A549 (cell line): ENCODE data around the gene GSAP. TPM values are rescaled to one million over a fixed set of nuclear protein-coding genes. Genes with fewer than 3 reads are reported as not detected.
A peak's percentile ranks its signal among the peaks of the same experiment; 100 is the strongest.

Source experiments
- ATAC-seq, 2 experiments: fragments of 200-7000 bp in 1 of 2; fragments of >200 bp in 1 of 2; cut with Nextera tagmentation in 1 of 2; cut with Tn5 transposase in 1 of 2; 3 replicates each; pipeline versions ENCODE4 v1.8.0 to v1.9.1; 2018 to 2020; ENCODE audit warnings: mild to moderate bottlenecking in 1 of 2, moderate library complexity in 1 of 2
- CTCF ChIA-PET: fragments of 300-600 bp; sonication (Branson Sonifier 250); formaldehyde crosslinking; extraction: SDS; loops from one replicate; lab custom pipeline; 2021; ENCODE audit warnings: antibody characterized with exemption, inconsistent platforms; lab: Yijun Ruan, JAX
- POLR2A ChIA-PET: fragments of 350-600 bp; formaldehyde crosslinking; extraction: SDS; loops from one replicate; lab custom pipeline; 2021; ENCODE audit warnings: antibody characterized with exemption, inconsistent platforms; lab: Yijun Ruan, JAX
- DNase-seq, 2 experiments: peaks; one replicate each; pipeline versions ENCODE4 v3.0.0 to v3.0.0-alpha.2; 2011 to 2016; ENCODE audit warnings: low read depth in 1 of 2, low spot score in 1 of 2
- FAIRE-seq: peaks from 2 replicates; lab custom pipeline; 2011; peaks lifted over from hg19 to GRCh38; lab: Jason Lieb, UNC
- H3K27ac ChIP-seq, 2 experiments: fragments of >200 bp; sonication (Bioruptor Twin); formaldehyde crosslinking; 3 replicates each; pipeline ENCODE4 v1.5.1; 2016 to 2017
- H3K4me1 ChIP-seq: fragments of >200 bp; sonication (Bioruptor Twin); formaldehyde crosslinking; 3 replicates; pipeline ENCODE4 v1.6.1; 2016
- H3K4me2 ChIP-seq: fragments of >200 bp; sonication (Bioruptor Twin); formaldehyde crosslinking; 3 replicates; pipeline ENCODE4 v1.6.1; 2016
- H3K4me3 ChIP-seq: fragments of >200 bp; sonication (Bioruptor Twin); formaldehyde crosslinking; 3 replicates; pipeline ENCODE4 v1.5.1; 2016
- H3K9me3 ChIP-seq: fragments of >200 bp; sonication (Bioruptor Twin); formaldehyde crosslinking; 3 replicates; pipeline ENCODE4 v1.6.1; 2016
- BCL3 ChIP-seq: fragments of >200 bp; sonication (Bioruptor Twin); formaldehyde crosslinking; IDR thresholded peaks from 3 replicates; pipeline ENCODE4 v1.6.1; 2016
- CBX2 ChIP-seq: fragments of 200-600 bp; sonication (generic); IDR thresholded peaks from 2 replicates; pipeline ENCODE4 v1.6.1; 2016; ENCODE audit warnings: low read depth, mild to moderate bottlenecking, borderline replicate concordance
- EHF ChIP-seq: fragments of 250-450 bp; sonication (Bioruptor Pico); IDR thresholded peaks from 2 replicates; pipeline ENCODE4 v1.5.0; 2020; ENCODE audit warnings: mild to moderate bottlenecking
- EHMT2 ChIP-seq: fragments of 200-600 bp; sonication (generic); IDR thresholded peaks from 2 replicates; pipeline ENCODE4 v1.6.1; 2016; ENCODE audit warnings: antibody characterized with exemption, low read depth, mild to moderate bottlenecking, moderate library complexity
- EP300 ChIP-seq, 2 experiments: fragments of >200 bp; sonication (Bioruptor Twin); formaldehyde crosslinking; IDR thresholded peaks; 2 replicates in 1 of 2; 3 replicates in 1 of 2; pipeline ENCODE4 v1.6.1; 2016 to 2017
- ESRRA ChIP-seq: fragments of 150-350 bp; IDR thresholded peaks from 2 replicates; pipeline ENCODE4 v1.6.1; 2014; ENCODE audit warnings: mild to moderate bottlenecking, low read length, borderline replicate concordance
- FOSB ChIP-seq: fragments of 250-450 bp; sonication (Bioruptor Pico); IDR thresholded peaks from 2 replicates; pipeline ENCODE4 v1.5.0; 2020; ENCODE audit warnings: mild to moderate bottlenecking, moderate library complexity
- FOXS1 ChIP-seq: fragments of 250-450 bp; sonication (Bioruptor Pico); IDR thresholded peaks from 2 replicates; pipeline ENCODE4 v1.5.0; 2020; ENCODE audit warnings: mild to moderate bottlenecking, moderate library complexity
- GATA3 ChIP-seq: IDR thresholded peaks from 2 replicates; pipeline ENCODE4 v1.6.1; 2012; ENCODE audit warnings: borderline replicate concordance
- HDAC2 ChIP-seq: fragments of 200-600 bp; sonication (generic); IDR thresholded peaks from 2 replicates; pipeline ENCODE4 v1.6.1; 2016
- HEYL ChIP-seq: fragments of 250-450 bp; sonication (Bioruptor Pico); IDR thresholded peaks from 2 replicates; pipeline ENCODE4 v1.8.0; 2021; ENCODE audit warnings: mild to moderate bottlenecking, moderate library complexity
- HOXB13 ChIP-seq: fragments of 250-450 bp; sonication (Bioruptor Pico); IDR thresholded peaks from 2 replicates; pipeline ENCODE4 v1.5.0; 2020; ENCODE audit warnings: low read depth, mild to moderate bottlenecking, moderate library complexity
- HOXB5 ChIP-seq: fragments of 250-450 bp; sonication (Bioruptor Pico); IDR thresholded peaks from 2 replicates; pipeline ENCODE4 v1.5.0; 2020; ENCODE audit warnings: mild to moderate bottlenecking, moderate library complexity
- JUN ChIP-seq, 2 experiments: fragments of >200 bp; sonication (Bioruptor Twin); formaldehyde crosslinking; IDR thresholded peaks; 2 replicates in 1 of 2; 3 replicates in 1 of 2; pipeline ENCODE4 v1.6.1; 2016 to 2017
- JUNB ChIP-seq: fragments of >200 bp; sonication (Bioruptor Twin); formaldehyde crosslinking; IDR thresholded peaks from 2 replicates; pipeline ENCODE4 v1.6.1; 2016
- KDM1A ChIP-seq: fragments of 200-600 bp; sonication (generic); IDR thresholded peaks from 2 replicates; pipeline ENCODE4 v1.6.1; 2016; ENCODE audit warnings: low read depth, mild to moderate bottlenecking
- KDM5A ChIP-seq: fragments of 200-600 bp; sonication (generic); IDR thresholded peaks from 2 replicates; pipeline ENCODE4 v1.6.1; 2016; ENCODE audit warnings: antibody characterized with exemption, mild to moderate bottlenecking
- MAFK ChIP-seq: fragments of 450-650 bp; IDR thresholded peaks from 2 replicates; pipeline ENCODE4 v1.6.1; 2014; ENCODE audit not compliant: partially characterized antibody
- NFE2L2 ChIP-seq: fragments of 150-350 bp; conservative IDR thresholded peaks from 2 replicates; pipeline ENCODE4 v1.6.1; 2014; ENCODE audit warnings: low read length
- NR3C1 ChIP-seq: fragments of >200 bp; sonication (Bioruptor Twin); formaldehyde crosslinking; IDR thresholded peaks from 3 replicates; pipeline ENCODE4 v1.6.1; 2017
- PHF8 ChIP-seq: fragments of 200-600 bp; sonication (generic); IDR thresholded peaks from 2 replicates; pipeline ENCODE4 v1.6.1; 2016; ENCODE audit warnings: low read depth, mild to moderate bottlenecking, antibody characterized with exemption, moderate library complexity, borderline replicate concordance
- RAD21 ChIP-seq, 2 experiments: fragments of >200 bp in 1 of 2; sonication (Bioruptor Twin) in 1 of 2; formaldehyde crosslinking in 1 of 2; IDR thresholded peaks in 1 of 2; conservative IDR thresholded peaks in 1 of 2; 2 replicates in 1 of 2; 3 replicates in 1 of 2; pipeline ENCODE4 v1.6.1; 2012 to 2018; ENCODE audit warnings: inconsistent platforms in 1 of 2
- SREBF2 ChIP-seq: fragments of 450-650 bp; IDR thresholded peaks from 2 replicates; pipeline ENCODE4 v1.6.1; 2014; ENCODE audit warnings: mild to moderate bottlenecking, moderate library complexity
- TFCP2L1 ChIP-seq: fragments of 250-450 bp; sonication (Bioruptor Pico); IDR thresholded peaks from 2 replicates; pipeline ENCODE4 v1.5.0; 2021; ENCODE audit warnings: mild to moderate bottlenecking
- TP53 ChIP-seq: fragments of 250-450 bp; sonication (Bioruptor Pico); IDR thresholded peaks from 2 replicates; pipeline ENCODE4 v1.5.0; 2021; ENCODE audit warnings: mild to moderate bottlenecking, moderate library complexity
- USF2 ChIP-seq: fragments of 450-650 bp; IDR thresholded peaks from 2 replicates; pipeline ENCODE4 v1.6.1; 2014; ENCODE audit warnings: antibody characterized with exemption
- ZC3H11A ChIP-seq: fragments of 450-650 bp; IDR thresholded peaks from 2 replicates; pipeline ENCODE4 v1.6.1; 2014; ENCODE audit warnings: antibody characterized with exemption, mild to moderate bottlenecking
- ZFP36 ChIP-seq: fragments of 450-650 bp; IDR thresholded peaks from 2 replicates; pipeline ENCODE4 v1.6.1; 2014; ENCODE audit warnings: borderline replicate concordance; ENCODE audit not compliant: partially characterized antibody
- ZNF302 ChIP-seq: fragments of 250-450 bp; sonication (Bioruptor Pico); IDR thresholded peaks from 2 replicates; pipeline ENCODE4 v1.9.0; 2021; ENCODE audit warnings: inconsistent platforms, mild to moderate bottlenecking, moderate library complexity
- ZSCAN20 ChIP-seq: fragments of 250-450 bp; sonication (Bioruptor Pico); IDR thresholded peaks from 2 replicates; pipeline ENCODE4 v1.8.0; 2022; ENCODE audit warnings: mild to moderate bottlenecking, moderate library complexity
- WGBS: methylation state at CpG from one replicate; pipeline ENCODE4 v1.1.6; 2017; ENCODE audit errors: missing lambda C conversion rate; 5-methylcytosine and 5-hydroxymethylcytosine counted together
- polyA plus RNA-seq, 4 experiments: library from polyadenylated mRNA; depleted of rRNA in 3 of 4; stranded (reverse); fragments of >200 nt; fragmentation: RNase III in 1 of 4; extraction: RNeasy Plus Mini Kit Qiagen cat#74134 plus additional on column Dnase treatment in 1 of 4; gene quantifications; 2 replicates in 3 of 4; 3 replicates in 1 of 4; pipeline ENCODE4 v1.2.3, GENCODE V29; 2011 to 2017
- TF ChIP-seq, protein P1 (sequence below): fragments of 150-350 bp; IDR thresholded peaks from 2 replicates; pipeline ENCODE4 v1.6.1; 2014; ENCODE audit warnings: low read depth, mild to moderate bottlenecking, low read length

Gene GSAP
- polyA plus RNA-seq, 2 of the 4 experiments (the other 2 are of a cell fraction) = 4.1 to 18.6 TPM

DNA sequence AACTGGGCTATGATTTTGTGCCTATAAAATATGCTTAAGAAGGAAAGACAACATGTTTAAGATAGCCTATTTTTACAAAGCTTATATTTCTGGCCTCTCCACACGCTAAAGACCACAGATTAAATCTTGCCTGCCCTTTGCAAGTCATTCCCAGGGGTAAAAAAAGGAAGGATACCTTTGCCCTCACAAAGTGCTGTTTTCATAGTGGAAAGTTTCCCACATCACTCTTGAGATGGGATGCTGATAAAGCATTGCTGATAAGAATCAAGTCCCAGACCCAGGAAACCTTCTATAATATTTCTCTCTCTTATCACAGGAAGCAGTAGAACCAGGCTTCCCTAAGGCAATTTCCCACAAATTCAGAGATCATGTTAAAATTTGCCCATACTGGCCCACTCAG, 56.5 kb downstream of the GSAP start:
- TF ChIP-seq EHMT2 = no peak
- TF ChIP-seq GATA3 = peak; percentile 55; the same call in 1 of the 2 replicates
- H3K9me3 ChIP-seq = no peaks in the 10 kb centered on the region
- ATAC-seq = no peak
- H3K27ac ChIP-seq = peak overlapping the region; percentile 7 to 28; a peak in 2 of 6 replicates
- no peak overlapping the region for H3K4me3 ChIP-seq
- peak in 1 of 2 experiments; percentile 21 for DNase-seq
- WGBS = 36% methylated on average over 1 of the region's 1 CpG
- FAIRE-seq = no peak
- peak overlapping the region; percentile 48 for H3K4me2 ChIP-seq
- ChIA-PET POLR2A (no interaction called here), CTCF (no interaction called here)
- H3K4me1 ChIP-seq = peaks cover 18% of the 10 kb centered on the region

- CTCF ChIA-PET = interaction anchor here (0.7 to 1.6 kb wide), 4 partner anchors 10 to 297 kb away, joined by 3 to 4 read pairs (median 3); no protein-coding TSS in a partner anchor
- Histone ChIP-seq H3K9me3 (no peaks in the 10 kb centered on the region), H3K4me3 (no peak overlapping the region), H3K4me1 (peaks cover 8% of the 10 kb centered on the region), H3K4me2 (no peak overlapping the region), H3K27ac (no peak overlapping the region)
- ATAC-seq (no peak), DNase-seq (no peak), FAIRE-seq (no peak)
- POLR2A ChIA-PET = no interaction called here
- TF ChIP-seq NFE2L2 = no peak
- TF ChIP-seq MAFK = peak; percentile 4
- 88% methylated on average over 9 of the region's 9 CpGs for WGBS
Observed at GRCh38 chr7:77354914-77355313, 61.2 kb downstream of the GSAP start.

GRCh38 chr7:77354484-77354883, 61.7 kb downstream of the GSAP start:
- CTCF ChIA-PET = interaction anchor here (0.7 to 1.6 kb wide), 3 partner anchors 9 to 207 kb away, joined by 3 read pairs; no protein-coding TSS in a partner anchor
- 46% methylated on average over 2 of the region's 2 CpGs for WGBS

DNA sequence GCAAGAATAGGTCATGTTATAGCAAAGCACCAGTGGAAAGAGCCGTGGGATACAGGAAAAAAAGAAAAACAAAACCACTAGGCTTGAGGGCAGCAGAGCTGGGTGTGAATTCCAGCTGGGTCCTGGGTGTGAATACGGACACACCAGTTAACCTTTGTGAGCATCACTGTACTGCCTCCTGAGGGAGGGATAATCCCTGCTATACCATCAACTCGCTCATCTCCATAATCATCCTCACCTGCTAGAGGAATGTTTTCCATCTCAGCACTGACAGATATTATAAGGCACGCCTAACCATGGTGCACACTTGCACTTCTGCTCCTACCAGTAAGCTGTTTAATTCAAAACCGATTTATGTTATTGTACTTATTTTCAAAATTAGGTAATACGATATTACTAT, 62.2 kb downstream of the GSAP start:
- DNase-seq = no peak
- Histone ChIP-seq H3K4me1 (peaks cover 4% of the 10 kb centered on the region; the same call in 1 of the 3 replicates), H3K27ac (no peak overlapping the region), H3K9me3 (no peaks in the 10 kb centered on the region), H3K4me3 (no peak overlapping the region), H3K4me2 (no peak overlapping the region)
- ATAC-seq = no peak
- POLR2A ChIA-PET = interaction anchor here (0.5 kb wide), 1 partner anchor 55 kb away, joined by 7 read pairs; no protein-coding TSS in a partner anchor
- no peak for FAIRE-seq
- WGBS = 76% methylated on average over 6 of the region's 6 CpGs
- CTCF ChIA-PET = interaction anchor here (1.3 to 1.6 kb wide), 2 partner anchors 9 to 18 kb away, joined by 3 read pairs; no protein-coding TSS in a partner anchor
- TF ChIP-seq HOXB13 (CRISPR knock-in tag) (no peak), NR3C1 (no peak), TFCP2L1 (CRISPR knock-in tag) (no peak), HOXB5 (no peak), NFE2L2 (no peak), SREBF2 (no peak), CBX2 (no peak), HDAC2 (no peak), TP53 (no peak), BCL3 (no peak), ZFP36 (no peak), JUN (IDR thresholded peaks at IDR 0.05) (no peak), USF2 (no peak), FOSB (CRISPR knock-in tag) (no peak)

More at GRCh38 chr7:77354484-77354883, 61.7 kb downstream of the GSAP start:
- Histone ChIP-seq H3K4me2 (no peak overlapping the region), H3K4me3 (no peak overlapping the region), H3K4me1 (peaks cover 4% of the 10 kb centered on the region), H3K27ac (no peak overlapping the region), H3K9me3 (no peaks in the 10 kb centered on the region)
- DNase-seq (no peak), FAIRE-seq (no peak), ATAC-seq (no peak)
- TF ChIP-seq ZNF302 (CRISPR knock-in tag) (no peak), KDM1A (no peak), ZSCAN20 (CRISPR knock-in tag) (no peak), FOXS1 (no peak), EHF (CRISPR knock-in tag) (no peak), EP300 (IDR thresholded peaks at IDR 0.05) (no peak), ESRRA (no peak), ZC3H11A (no peak), RAD21 (conservative IDR thresholded peaks at IDR 0.05 in 1 of 2, IDR thresholded peaks at IDR 0.05 in 1 of 2) (no peak), GATA3 (no peak), NR3C1 (no peak), HEYL (no peak), KDM5A (no peak), PHF8 (no peak), JUNB (no peak), EHMT2 (no peak)
- TF ChIP-seq, protein P1, sequence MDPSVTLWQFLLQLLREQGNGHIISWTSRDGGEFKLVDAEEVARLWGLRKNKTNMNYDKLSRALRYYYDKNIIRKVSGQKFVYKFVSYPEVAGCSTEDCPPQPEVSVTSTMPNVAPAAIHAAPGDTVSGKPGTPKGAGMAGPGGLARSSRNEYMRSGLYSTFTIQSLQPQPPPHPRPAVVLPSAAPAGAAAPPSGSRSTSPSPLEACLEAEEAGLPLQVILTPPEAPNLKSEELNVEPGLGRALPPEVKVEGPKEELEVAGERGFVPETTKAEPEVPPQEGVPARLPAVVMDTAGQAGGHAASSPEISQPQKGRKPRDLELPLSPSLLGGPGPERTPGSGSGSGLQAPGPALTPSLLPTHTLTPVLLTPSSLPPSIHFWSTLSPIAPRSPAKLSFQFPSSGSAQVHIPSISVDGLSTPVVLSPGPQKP = no peak
- POLR2A ChIA-PET = interaction anchor here (0.5 kb wide), 1 partner anchor 54 kb away, joined by 7 read pairs; no protein-coding TSS in a partner anchor
